ENCODE measurements around the gene NAGPA.

DNA sequence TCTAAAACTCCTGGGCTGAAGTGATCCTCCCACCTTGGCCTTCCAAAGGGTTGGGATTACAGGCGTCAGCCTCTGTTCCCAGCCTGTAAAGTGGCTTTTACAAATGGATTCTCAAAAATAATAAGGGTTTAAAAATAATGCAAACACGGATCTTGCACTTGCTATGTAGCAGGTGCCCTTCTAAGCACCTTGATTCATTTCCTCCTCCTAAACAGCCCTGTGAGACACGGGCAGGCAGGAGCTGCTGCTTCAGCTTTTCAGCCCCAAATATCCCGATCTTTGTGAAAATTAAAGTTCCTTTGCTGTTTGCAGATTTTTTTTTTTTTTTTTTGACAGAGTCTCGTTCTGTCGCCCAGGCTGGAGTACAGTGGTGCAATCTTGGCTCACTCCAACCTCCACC lies 31.7 kb downstream of the NAGPA start:
- TF ChIP-seq, protein P1, sequence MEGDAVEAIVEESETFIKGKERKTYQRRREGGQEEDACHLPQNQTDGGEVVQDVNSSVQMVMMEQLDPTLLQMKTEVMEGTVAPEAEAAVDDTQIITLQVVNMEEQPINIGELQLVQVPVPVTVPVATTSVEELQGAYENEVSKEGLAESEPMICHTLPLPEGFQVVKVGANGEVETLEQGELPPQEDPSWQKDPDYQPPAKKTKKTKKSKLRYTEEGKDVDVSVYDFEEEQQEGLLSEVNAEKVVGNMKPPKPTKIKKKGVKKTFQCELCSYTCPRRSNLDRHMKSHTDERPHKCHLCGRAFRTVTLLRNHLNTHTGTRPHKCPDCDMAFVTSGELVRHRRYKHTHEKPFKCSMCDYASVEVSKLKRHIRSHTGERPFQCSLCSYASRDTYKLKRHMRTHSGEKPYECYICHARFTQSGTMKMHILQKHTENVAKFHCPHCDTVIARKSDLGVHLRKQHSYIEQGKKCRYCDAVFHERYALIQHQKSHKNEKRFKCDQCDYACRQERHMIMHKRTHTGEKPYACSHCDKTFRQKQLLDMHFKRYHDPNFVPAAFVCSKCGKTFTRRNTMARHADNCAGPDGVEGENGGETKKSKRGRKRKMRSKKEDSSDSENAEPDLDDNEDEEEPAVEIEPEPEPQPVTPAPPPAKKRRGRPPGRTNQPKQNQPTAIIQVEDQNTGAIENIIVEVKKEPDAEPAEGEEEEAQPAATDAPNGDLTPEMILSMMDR (IDR thresholded peaks at IDR 0.05 in 4 of 5, conservative IDR thresholded peaks at IDR 0.05 in 1 of 5), result no peak
- TF ChIP-seq POLR2A (IDR thresholded peaks at IDR 0.05), result no peak

Data from gastrocnemius medialis (tissue), 4 donors.